Measurements from ENCODE around the gene COL16A1. TPM values are rescaled to one million over a fixed set of nuclear protein-coding genes. Genes with fewer than 3 reads are reported as not detected.

COL16A1 gene
- total RNA-seq, 1 experiment from 2014 or later = 6.2 TPM

- Mint-ChIP-seq H3K27me3 (ENCODE audit: low read depth) (peaks cover 17% of the 10 kb centered on the region), H3K9me3 (no peaks in the 10 kb centered on the region; a peak in 1 of 5 replicates), H3K4me1 (peaks cover 27 to 30% of the 10 kb centered on the region in 2 experiments), H3K27ac (no peak overlapping the region), H3K4me3 (peak overlapping the region; percentile 75 to 85), H3K36me3 (ENCODE audit: insufficient read depth in 1 of 3, low read depth in 3 of 3) (no peaks in the 10 kb centered on the region)
- no peaks in the 10 kb centered on the region for H4K20me1 ChIP-seq (ENCODE audit: control insufficient read depth, insufficient read depth, insufficient read length)
- no peak for DNase-seq
- no peak overlapping the region for H2AK5ac ChIP-seq (ENCODE audit: insufficient read length, low read length)
- WGBS (ENCODE audit: extremely low coverage, insufficient read length, low lambda C conversion rate) = no CpG with 5 or more reads among the region's 7 CpGs
- H3K4me1 ChIP-seq (ENCODE audit: insufficient read depth, low read length) = peaks cover 3% of the 10 kb centered on the region; the same call in 1 of the 2 replicates
- TF ChIP-seq CTCF (conservative IDR thresholded peaks at IDR 0.05) = no peak; the same call in 1 of the 3 replicates
- no peaks in the 10 kb centered on the region for H3K79me2 ChIP-seq (ENCODE audit: insufficient read depth, low read length)
- no peak overlapping the region for H2BK120ac ChIP-seq (ENCODE audit: low read depth, low read length, poor library complexity, severe bottlenecking)
- H2BK15ac ChIP-seq (ENCODE audit: low read depth, low read length) = no peak overlapping the region
- H2BK20ac ChIP-seq (ENCODE audit: low read depth, low read length, poor library complexity, severe bottlenecking) = no peak overlapping the region
- no peaks in the 10 kb centered on the region for H3K79me1 ChIP-seq (ENCODE audit: insufficient read depth, low read depth, low read length, poor library complexity, severe bottlenecking)
- H4K8ac ChIP-seq (replicated peaks; ENCODE audit: insufficient read length, low read depth, low read length) = no peak overlapping the region
- no peak overlapping the region for H3K27ac ChIP-seq (ENCODE audit: insufficient read length, low read depth, low read length)
- H2AFZ ChIP-seq (ENCODE audit: low read length) = no peak overlapping the region
- no peak overlapping the region for H3K4ac ChIP-seq (ENCODE audit: low read depth, low read length)
- no peak overlapping the region for H3K56ac ChIP-seq (ENCODE audit: insufficient read length, low read depth, low read length)
- H3K18ac ChIP-seq (ENCODE audit: insufficient read length, low read depth, low read length) = no peak overlapping the region
- H3K4me2 ChIP-seq (ENCODE audit: insufficient read depth, insufficient read length, low read length) = peak overlapping the region; percentile 54
- no peak overlapping the region for H2BK12ac ChIP-seq (ENCODE audit: insufficient read length, low read depth, low read length)
- H3K14ac ChIP-seq (ENCODE audit: insufficient read depth, low read length) = no peak overlapping the region
- H3K23me2 ChIP-seq (ENCODE audit: insufficient read length, low read depth, low read length, poor library complexity, severe bottlenecking) = peaks cover 8% of the 10 kb centered on the region
- H3K9ac ChIP-seq (ENCODE audit: extremely low read depth, insufficient read length, low read length) = no peak overlapping the region
- no peaks in the 10 kb centered on the region for H3K27me3 ChIP-seq (ENCODE audit: insufficient read depth, low read length)
- no peak overlapping the region for H3K23ac ChIP-seq (ENCODE audit: insufficient read length, low read depth, low read length)
- no peak overlapping the region for H2BK5ac ChIP-seq (ENCODE audit: insufficient read length, low read length)
- H3T11ph ChIP-seq (ENCODE audit: low read length) = no peak overlapping the region
- no peak overlapping the region for H4K91ac ChIP-seq (ENCODE audit: insufficient read length, low read depth, low read length)
- no peak overlapping the region for H4K5ac ChIP-seq (ENCODE audit: insufficient read length, low read depth, low read length)
- no peaks in the 10 kb centered on the region for H3K9me3 ChIP-seq (ENCODE audit: control insufficient read depth, low read depth, low read length)
Observed at GRCh38 chr1:31715873-31716220, 12.0 kb upstream of the COL16A1 start.

Measured in H9 (cell line).